ENCODE data around the gene MED25. TPM values are rescaled to one million over a fixed set of nuclear protein-coding genes. Genes with fewer than 3 reads are reported as not detected.

MED25 gene
- polyA plus RNA-seq, 12 donors = 26.4 to 44.2 (median 29.5) TPM; not detected in 1

- DNase-seq = no peak
Observed at GRCh38 chr19:49856574-49857021, 38.5 kb downstream of the MED25 start.

DNA sequence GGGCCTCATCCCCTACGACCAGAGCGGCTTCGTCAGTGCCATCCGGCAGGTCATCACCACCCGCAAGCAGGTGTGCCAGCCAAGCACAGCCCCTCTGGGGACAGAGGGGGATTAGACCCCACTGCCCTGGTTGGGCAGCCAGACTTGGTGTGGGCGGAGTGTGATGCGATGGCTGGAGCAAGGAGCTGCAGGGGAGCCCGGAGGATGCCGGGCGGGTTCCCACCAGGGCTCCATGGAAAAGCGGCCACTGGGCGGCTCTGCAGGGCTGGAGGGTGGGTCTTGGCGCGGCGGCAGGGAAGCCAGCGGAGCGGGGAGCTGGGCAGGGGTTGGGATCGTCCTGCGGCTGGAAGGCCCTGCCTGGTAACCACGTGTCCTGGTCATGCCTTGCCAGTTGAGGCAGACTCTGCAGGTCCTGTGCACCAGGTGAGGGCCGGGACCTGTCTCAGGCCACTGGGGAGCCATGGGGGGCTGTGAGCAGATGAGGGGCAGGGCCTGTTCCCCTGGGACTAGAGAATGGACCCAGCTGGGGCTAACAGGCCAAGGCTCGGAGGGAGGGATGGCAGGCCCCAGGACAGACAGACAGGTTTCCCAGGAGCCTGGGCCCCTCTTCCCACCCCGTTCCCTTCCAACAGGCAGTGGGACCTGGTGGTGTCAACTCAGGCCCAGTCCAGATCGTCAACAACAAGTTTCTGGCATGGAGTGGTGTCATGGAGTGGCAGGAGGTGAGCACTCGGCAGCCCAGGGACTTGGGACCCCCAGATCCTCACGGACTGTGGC is 39.2 kb downstream of the MED25 start:
- DNase-seq = no peak

DNA sequence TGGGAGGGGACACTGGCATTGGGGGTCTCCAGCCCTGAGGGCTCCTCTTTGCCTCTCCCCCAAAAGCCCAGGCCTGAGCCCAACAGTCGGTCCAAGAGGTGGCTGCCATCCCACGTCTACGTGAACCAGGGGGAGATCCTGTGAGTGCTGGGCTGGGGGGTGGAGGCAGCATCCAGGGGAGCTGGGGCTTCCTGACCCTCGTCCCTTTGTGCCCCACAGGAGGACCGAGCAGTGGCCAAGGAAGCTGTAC is 39.7 kb downstream of the MED25 start:
- no peak for DNase-seq

DNA sequence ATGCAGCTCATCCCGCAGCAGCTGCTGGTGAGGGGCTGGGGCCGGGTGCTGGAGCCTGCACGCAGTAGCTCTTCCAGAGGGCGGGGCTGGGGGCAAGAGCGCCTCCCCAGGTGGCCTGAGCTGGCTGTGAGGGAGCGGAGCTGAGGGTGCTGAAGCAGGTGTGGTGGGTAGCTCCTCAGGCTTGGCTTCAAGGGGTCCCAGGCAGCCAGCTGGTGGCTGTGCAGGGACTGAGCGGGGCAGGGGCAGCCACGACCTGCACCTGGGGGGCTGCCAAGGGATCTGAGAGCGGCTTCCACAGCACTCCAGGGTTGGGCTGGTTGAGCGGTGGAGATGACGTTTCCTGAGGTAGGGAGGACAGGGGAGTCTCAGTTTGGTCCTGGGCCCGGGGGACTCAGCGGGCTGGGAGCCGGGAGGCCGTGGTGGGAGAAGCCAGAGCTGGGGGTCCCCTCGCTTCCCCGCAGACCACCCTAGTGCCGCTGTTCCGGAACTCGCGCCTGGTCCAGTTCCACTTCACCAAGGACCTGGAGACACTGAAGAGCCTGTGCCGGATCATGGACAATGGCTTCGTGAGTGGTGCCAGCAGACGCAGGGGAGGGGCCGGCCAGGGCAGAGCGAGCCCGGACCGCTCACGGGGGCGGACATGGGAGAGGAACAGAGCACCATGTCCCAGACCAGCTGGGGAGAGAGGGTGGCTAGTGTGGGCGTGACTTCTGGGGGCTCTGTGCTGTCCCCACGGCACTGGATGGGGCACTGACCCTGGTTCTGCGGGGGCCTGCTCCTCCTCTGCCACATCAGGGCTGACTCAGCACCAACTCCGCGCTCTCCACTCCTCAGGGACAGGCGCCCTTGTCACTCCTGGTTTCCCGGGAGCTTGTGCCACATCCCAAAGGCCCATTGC is 40.2 kb downstream of the MED25 start:
- DNase-seq = no peak

- no peak for DNase-seq
Observed at GRCh38 chr19:49859682-49860335, 41.7 kb downstream of the MED25 start.

GRCh38 chr19:49860336-49861102 is 42.4 kb downstream of the MED25 start:
- no peak for DNase-seq

GRCh38 chr19:49861107-49861506 is 43.0 kb downstream of the MED25 start:
- DNase-seq = no peak

DNA sequence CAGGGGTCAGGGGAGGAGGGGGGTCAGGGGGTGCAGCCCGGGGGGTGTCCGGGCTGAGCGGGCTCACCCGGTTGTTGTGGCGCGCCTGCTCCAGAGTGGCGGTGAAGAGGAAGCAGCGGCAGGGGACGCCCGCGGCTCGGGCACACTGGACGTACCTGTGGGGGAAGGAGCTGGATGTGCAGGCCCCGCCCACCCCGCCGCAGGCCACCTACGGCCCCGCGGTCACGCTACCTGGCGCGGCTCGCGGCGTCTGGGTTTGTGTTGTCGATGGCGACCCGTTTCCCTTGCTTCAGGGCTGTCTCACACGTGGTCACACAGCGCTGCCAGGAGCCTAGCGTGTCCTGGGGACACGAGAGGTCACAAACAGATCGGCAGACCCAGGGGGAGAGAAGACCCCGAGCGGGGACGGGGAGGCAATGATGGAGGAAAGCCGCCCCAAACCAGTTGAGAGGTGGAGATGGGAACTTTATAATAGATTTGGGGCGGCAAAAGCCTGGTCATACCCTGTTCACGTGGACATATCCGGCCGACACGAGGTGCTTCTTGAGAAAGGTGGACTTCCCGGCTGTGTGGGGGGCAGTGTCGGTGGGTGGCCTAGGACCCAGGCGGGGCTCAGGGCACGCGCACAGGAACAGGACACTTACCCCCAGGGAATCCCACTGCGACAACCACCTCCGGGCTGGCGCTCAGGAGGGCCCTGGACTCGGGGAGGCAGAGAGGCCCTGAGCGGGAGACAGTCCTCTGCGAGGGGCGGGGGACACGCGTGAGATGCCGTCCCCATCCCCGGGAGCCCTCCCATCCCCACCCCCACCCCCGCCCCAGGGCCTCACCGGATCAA is 43.7 kb downstream of the MED25 start:
- DNase-seq = no peak

DNA sequence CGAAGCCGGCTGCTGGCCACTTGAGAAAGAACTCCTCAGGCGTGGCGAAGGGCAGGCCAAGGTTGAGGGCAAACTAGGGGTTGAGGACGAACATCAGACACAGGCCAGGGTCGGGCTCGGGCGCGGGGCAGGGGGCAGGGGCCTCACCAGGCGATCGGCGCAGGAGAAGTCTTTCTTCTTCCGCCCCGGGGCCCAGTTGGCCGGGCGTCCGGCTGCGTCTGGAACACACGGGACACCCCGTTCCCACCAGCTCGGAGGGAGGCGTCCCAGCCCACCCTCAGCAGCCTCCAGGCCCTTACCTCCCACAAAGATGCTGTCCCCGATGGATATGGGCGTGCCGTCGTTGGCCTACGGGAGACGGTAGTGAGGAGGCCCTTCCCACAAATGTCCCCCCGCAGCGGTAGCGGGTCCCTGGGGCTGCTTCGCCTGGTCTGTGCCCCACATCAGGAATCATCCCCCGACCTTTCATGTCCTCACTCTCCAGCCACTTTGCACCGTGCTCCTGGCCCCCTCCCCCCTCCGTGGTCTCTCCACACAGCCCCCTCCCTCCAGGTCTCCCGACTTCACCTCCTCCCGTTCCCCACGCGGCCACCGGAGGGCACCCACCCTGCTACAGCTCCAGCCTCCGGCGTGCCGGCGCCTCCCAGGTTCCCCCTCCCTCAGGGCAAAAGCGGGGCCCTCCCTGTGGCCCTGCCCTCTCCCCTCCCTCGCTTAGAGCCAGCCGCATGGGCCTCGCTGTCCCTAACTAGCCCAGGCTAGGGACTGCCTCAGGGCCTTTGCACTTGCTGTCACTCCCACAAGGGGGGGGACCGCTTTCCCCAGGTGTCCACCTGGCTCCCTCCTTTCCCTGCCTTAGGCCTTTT is 44.5 kb downstream of the MED25 start:
- DNase-seq = no peak

GRCh38 chr19:49863254-49863934 is 45.3 kb downstream of the MED25 start:
- no peak for DNase-seq

DNA sequence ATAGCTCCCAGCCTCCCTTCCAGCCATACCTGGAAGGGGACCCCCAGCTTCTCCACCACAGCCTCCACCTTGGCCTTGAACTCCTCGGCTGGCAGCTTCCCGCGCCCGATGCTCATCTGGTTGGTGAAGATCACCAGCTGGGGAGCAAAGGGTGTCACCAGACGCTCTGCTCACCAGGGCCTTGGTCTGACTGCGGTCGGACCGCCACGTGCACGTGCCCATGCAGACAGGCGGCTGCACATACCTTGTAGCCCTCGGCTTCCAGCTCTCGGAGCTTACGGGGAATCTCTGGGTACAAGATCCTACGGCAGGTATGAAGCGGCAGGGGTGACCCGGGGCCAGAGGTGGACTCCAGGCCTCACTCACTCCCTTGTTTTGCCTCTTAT is 45.8 kb downstream of the MED25 start:
- no peak for DNase-seq

- DNase-seq = no peak
Observed at GRCh38 chr19:49864890-49865289, 46.8 kb downstream of the MED25 start.

GRCh38 chr19:49866933-49867782 is 49.1 kb downstream of the MED25 start, which contains the start of gene PNKP:
Gene PNKP, minus strand, starts transcription at chr19:49867576. Its CDS starts 372 bp downstream, at chr19:49867204.
- DNase-seq = peak; percentile 95

DNA sequence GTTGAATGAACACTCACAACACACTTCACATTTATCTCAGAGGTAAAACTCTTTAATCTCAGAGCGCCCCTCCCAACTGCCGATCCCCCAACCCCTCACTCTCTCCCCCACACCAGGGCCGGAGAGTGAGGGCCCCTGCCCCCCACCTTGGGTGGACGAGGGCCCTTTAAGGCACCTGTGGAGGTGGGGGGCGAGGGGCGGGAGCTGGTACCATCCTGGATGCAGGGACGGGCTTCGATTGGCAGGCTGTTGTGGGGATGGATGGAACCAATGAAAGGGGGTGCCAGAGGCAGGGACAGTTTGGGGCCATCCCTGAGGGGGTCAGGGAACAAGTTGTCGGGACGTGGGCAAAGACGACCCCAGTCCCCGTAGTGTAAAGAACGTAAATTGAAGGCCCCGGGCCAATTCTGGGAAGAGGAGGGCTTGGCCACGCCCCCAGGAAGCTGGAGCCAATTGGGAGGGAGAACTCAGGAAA is 51.0 kb downstream of the MED25 start:
- no peak for DNase-seq

DNA sequence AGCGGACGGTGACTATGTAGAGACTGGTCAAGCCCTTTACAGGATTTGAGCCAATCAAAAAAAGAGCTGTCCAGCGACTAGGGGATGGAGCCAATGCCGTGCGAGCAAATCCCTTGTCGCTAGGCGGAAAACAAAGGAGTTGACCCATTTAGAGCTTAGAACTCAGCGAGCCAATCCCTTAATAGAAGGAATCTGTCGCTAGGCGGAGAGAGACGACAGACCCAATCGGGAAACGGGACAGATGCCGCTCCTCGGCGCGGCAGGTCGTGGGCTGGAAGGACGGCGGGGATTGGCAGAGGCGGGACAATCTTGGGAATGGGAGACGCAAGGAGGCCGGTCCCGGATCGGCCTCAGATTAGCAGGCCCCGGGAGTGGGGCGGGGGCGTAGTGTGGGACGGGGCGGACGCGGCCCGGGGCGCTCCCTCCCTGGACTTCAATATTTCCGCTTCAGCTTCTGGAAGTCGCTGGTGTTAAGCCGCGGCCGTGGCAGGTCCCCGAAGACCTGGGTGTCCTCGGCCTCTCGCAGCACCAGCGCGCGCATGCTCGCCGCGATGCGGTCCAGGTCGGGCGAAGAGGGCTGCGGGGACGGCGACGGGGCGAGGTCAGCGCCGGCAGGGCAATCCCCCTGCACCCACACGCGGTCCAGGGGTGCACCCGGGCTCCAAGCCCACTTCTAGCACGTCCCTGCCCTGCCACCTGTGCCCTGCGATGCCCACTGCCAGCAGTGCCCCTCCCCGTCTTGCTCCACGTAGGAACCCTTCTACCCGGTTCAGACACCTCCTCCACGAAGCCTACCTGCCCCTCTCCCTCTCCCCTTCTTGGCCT is 51.6 kb downstream of the MED25 start:
- DNase-seq = peak; percentile 99

- DNase-seq = no peak
Observed at GRCh38 chr19:49870309-49870901, 52.3 kb downstream of the MED25 start.

All from muscle of arm (tissue), 12 donors.